ENCODE results near the gene ASPSCR1.

DNA sequence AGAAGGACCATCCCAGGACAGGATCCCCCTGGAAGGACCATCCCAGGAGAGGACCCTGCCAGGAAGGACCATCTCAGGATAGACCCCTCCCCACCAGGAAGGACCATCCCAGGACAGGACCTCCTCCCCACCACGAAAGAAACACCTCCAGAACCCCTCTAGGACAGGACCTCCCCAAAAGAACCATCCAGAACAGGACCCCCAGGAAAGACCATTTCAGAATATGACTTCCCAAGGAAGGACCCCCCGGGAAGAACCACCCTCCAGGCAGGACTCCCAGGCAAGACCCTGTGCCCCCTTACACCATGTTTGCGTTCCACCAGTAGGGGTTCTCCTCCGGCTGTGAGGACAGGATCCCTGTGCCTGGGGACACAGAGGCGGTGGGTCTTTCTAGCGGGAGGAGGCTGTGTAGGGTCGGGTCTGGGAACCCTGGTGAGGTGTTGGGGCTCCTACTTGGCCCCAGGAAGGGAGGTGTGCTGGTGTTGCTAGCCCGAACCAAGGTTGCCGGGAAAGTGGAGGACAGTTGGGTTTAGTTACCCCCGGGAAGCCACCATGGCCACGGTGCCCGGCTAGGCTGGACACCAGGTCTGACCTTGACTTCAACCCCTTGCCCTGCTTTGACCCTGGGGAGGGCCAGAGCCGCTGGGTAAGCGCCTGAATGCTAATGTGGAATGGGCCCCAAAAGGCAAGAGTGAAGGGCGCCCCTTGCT lies 18.6 kb upstream of the ASPSCR1 start:
- TF ChIP-seq, protein P1, sequence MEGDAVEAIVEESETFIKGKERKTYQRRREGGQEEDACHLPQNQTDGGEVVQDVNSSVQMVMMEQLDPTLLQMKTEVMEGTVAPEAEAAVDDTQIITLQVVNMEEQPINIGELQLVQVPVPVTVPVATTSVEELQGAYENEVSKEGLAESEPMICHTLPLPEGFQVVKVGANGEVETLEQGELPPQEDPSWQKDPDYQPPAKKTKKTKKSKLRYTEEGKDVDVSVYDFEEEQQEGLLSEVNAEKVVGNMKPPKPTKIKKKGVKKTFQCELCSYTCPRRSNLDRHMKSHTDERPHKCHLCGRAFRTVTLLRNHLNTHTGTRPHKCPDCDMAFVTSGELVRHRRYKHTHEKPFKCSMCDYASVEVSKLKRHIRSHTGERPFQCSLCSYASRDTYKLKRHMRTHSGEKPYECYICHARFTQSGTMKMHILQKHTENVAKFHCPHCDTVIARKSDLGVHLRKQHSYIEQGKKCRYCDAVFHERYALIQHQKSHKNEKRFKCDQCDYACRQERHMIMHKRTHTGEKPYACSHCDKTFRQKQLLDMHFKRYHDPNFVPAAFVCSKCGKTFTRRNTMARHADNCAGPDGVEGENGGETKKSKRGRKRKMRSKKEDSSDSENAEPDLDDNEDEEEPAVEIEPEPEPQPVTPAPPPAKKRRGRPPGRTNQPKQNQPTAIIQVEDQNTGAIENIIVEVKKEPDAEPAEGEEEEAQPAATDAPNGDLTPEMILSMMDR (conservative IDR thresholded peaks at IDR 0.05; ENCODE audit: low read length), result no peak
- no peak for TF ChIP-seq EZH2phosphoT487 (IDR thresholded peaks at IDR 0.05; ENCODE audit: borderline replicate concordance, low read depth, low read length)
